ENCODE measurements around the gene HSD17B8. TPM values are rescaled to one million over a fixed set of nuclear protein-coding genes. Genes with fewer than 3 reads are reported as not detected.
A peak's percentile ranks its signal among the peaks of the same experiment; 100 is the strongest.

The HSD17B8 gene
- total RNA-seq, 1 donor from 2014 or later, result 18.2 TPM

- Mint-ChIP-seq H3K27ac (no peak overlapping the region), H3K9me3 (no peaks in the 10 kb centered on the region), H3K4me3 (no peak overlapping the region), H3K4me1 (no peaks in the 10 kb centered on the region), H3K36me3 (ENCODE audit: low read depth) (no peaks in the 10 kb centered on the region), H3K27me3 (peaks cover 3% of the 10 kb centered on the region)
- intact Hi-C loops (cut with micrococcal nuclease), result no loop called here
- DNase-seq, result no peak
These were observed 27.5 kb upstream of the HSD17B8 start for GRCh38 chr6:33176906-33177305.

GRCh38 chr6:33177552-33178446 is 26.7 kb upstream of the HSD17B8 start:
- intact Hi-C loops (cut with micrococcal nuclease), result no loop called here
- no peak for DNase-seq
- Mint-ChIP-seq H3K4me3 (no peak overlapping the region), H3K27me3 (peaks cover under 1% of the 10 kb centered on the region), H3K36me3 (ENCODE audit: low read depth) (peaks cover 2% of the 10 kb centered on the region), H3K9me3 (peaks cover 2% of the 10 kb centered on the region), H3K4me1 (peaks cover 2% of the 10 kb centered on the region), H3K27ac (no peak overlapping the region)

- Mint-ChIP-seq H3K9me3 (peaks cover 14% of the 10 kb centered on the region), H3K27me3 (no peaks in the 10 kb centered on the region), H3K4me3 (no peak overlapping the region), H3K4me1 (peaks cover 13% of the 10 kb centered on the region), H3K36me3 (ENCODE audit: low read depth) (peaks cover 13% of the 10 kb centered on the region), H3K27ac (no peak overlapping the region)
- intact Hi-C loops (cut with micrococcal nuclease), result no loop called here
- no peak for DNase-seq
These were observed 25.5 kb upstream of the HSD17B8 start for GRCh38 chr6:33178755-33179475.

- DNase-seq, result no peak
- Mint-ChIP-seq H3K4me3 (no peak overlapping the region), H3K4me1 (peaks cover 21% of the 10 kb centered on the region), H3K27me3 (peaks cover 5% of the 10 kb centered on the region), H3K9me3 (peaks cover 23% of the 10 kb centered on the region), H3K36me3 (ENCODE audit: low read depth) (peaks cover 21% of the 10 kb centered on the region), H3K27ac (no peak overlapping the region)
- intact Hi-C loops (cut with micrococcal nuclease), result no loop called here
These were observed 23.3 kb upstream of the HSD17B8 start for GRCh38 chr6:33181141-33181540.

GRCh38 chr6:33183071-33183683 is 21.3 kb upstream of the HSD17B8 start:
- intact Hi-C loops (cut with micrococcal nuclease), result no loop called here
- peaks cover 30% of the 10 kb centered on the region for H3K9me3 Mint-ChIP-seq
- DNase-seq, result peak; percentile 70
- peaks cover 21% of the 10 kb centered on the region for H3K36me3 Mint-ChIP-seq (ENCODE audit: low read depth)
- H3K27ac Mint-ChIP-seq, result peak overlapping the region; percentile 92
- peak overlapping the region; percentile 27 for H3K4me3 Mint-ChIP-seq
- peaks cover 16% of the 10 kb centered on the region for H3K27me3 Mint-ChIP-seq
- peaks cover 29% of the 10 kb centered on the region for H3K4me1 Mint-ChIP-seq

- DNase-seq, result no peak
- Mint-ChIP-seq H3K4me3 (no peak overlapping the region), H3K27ac (no peak overlapping the region), H3K9me3 (peaks cover 30% of the 10 kb centered on the region), H3K36me3 (ENCODE audit: low read depth) (peaks cover 21% of the 10 kb centered on the region), H3K27me3 (peaks cover 23% of the 10 kb centered on the region), H3K4me1 (peaks cover 31% of the 10 kb centered on the region)
- intact Hi-C loops (cut with micrococcal nuclease), result no loop called here
These were observed 19.3 kb upstream of the HSD17B8 start for GRCh38 chr6:33185190-33185589.

- intact Hi-C loops (cut with micrococcal nuclease), result no loop called here
- H3K27ac Mint-ChIP-seq, result no peak overlapping the region
- H3K4me1 Mint-ChIP-seq, result peaks cover 31% of the 10 kb centered on the region
- no peak for DNase-seq
- no peak overlapping the region for H3K4me3 Mint-ChIP-seq
- H3K9me3 Mint-ChIP-seq, result peaks cover 30% of the 10 kb centered on the region
- H3K36me3 Mint-ChIP-seq (ENCODE audit: low read depth), result peaks cover 21% of the 10 kb centered on the region
- peaks cover 28% of the 10 kb centered on the region for H3K27me3 Mint-ChIP-seq
These were observed 18.7 kb upstream of the HSD17B8 start for GRCh38 chr6:33185654-33186187.

GRCh38 chr6:33187809-33188208 is 16.6 kb upstream of the HSD17B8 start:
- Mint-ChIP-seq H3K4me3 (no peak overlapping the region), H3K36me3 (ENCODE audit: low read depth) (peaks cover 19% of the 10 kb centered on the region), H3K4me1 (peaks cover 32% of the 10 kb centered on the region), H3K27ac (no peak overlapping the region), H3K9me3 (peaks cover 27% of the 10 kb centered on the region), H3K27me3 (peaks cover 46% of the 10 kb centered on the region)
- no peak for DNase-seq
- intact Hi-C loops (cut with micrococcal nuclease), result no loop called here

- intact Hi-C loops (cut with micrococcal nuclease), result no loop called here
- peaks cover 18% of the 10 kb centered on the region for H3K36me3 Mint-ChIP-seq (ENCODE audit: low read depth)
- no peak for DNase-seq
- no peak overlapping the region for H3K4me3 Mint-ChIP-seq
- peaks cover 15% of the 10 kb centered on the region for H3K9me3 Mint-ChIP-seq
- H3K4me1 Mint-ChIP-seq, result peaks cover 23% of the 10 kb centered on the region
- H3K27me3 Mint-ChIP-seq, result peaks cover 51% of the 10 kb centered on the region
- no peak overlapping the region for H3K27ac Mint-ChIP-seq
These were observed 15.3 kb upstream of the HSD17B8 start for GRCh38 chr6:33189164-33189563.

- H3K9me3 Mint-ChIP-seq, result peaks cover 9% of the 10 kb centered on the region
- peaks cover 18% of the 10 kb centered on the region for H3K4me1 Mint-ChIP-seq
- no peak overlapping the region for H3K27ac Mint-ChIP-seq
- H3K4me3 Mint-ChIP-seq, result no peak overlapping the region
- intact Hi-C loops (cut with micrococcal nuclease), result no loop called here
- H3K36me3 Mint-ChIP-seq (ENCODE audit: low read depth), result peaks cover 17% of the 10 kb centered on the region
- DNase-seq, result no peak
- H3K27me3 Mint-ChIP-seq, result peaks cover 50% of the 10 kb centered on the region
These were observed 14.6 kb upstream of the HSD17B8 start for GRCh38 chr6:33189625-33190448.

- no peak for DNase-seq
- Mint-ChIP-seq H3K4me3 (no peak overlapping the region), H3K36me3 (ENCODE audit: low read depth) (peaks cover 24% of the 10 kb centered on the region), H3K4me1 (peaks cover 18% of the 10 kb centered on the region), H3K27me3 (peaks cover 49% of the 10 kb centered on the region), H3K27ac (no peak overlapping the region), H3K9me3 (peaks cover 7% of the 10 kb centered on the region)
- intact Hi-C loops (cut with micrococcal nuclease), result no loop called here
These were observed 13.8 kb upstream of the HSD17B8 start for GRCh38 chr6:33190504-33191107.

- intact Hi-C loops (cut with micrococcal nuclease), result no loop called here
These were observed 12.9 kb upstream of the HSD17B8 start for GRCh38 chr6:33191383-33192104.

More at GRCh38 chr6:33191383-33192104, 12.9 kb upstream of the HSD17B8 start:
- Mint-ChIP-seq H3K27ac (no peak overlapping the region), H3K4me3 (no peak overlapping the region), H3K4me1 (peaks cover 18% of the 10 kb centered on the region), H3K36me3 (ENCODE audit: low read depth) (peaks cover 33% of the 10 kb centered on the region), H3K9me3 (peaks cover 7% of the 10 kb centered on the region), H3K27me3 (peaks cover 44% of the 10 kb centered on the region)
- DNase-seq, result no peak
